ENCODE measurements around the gene TRPV4.

GRCh38 chr12:109798691-109799090 is 34.5 kb downstream of the TRPV4 start:
- TF ChIP-seq POLR2A (IDR thresholded peaks at IDR 0.05; ENCODE audit: extremely low read depth, insufficient read length) (no peak), CTCF (IDR thresholded peaks at IDR 0.05; ENCODE audit: low read depth, low read length) (no peak)

All from NB4 (cell line).